ENCODE data around the gene SERPINA1. TPM values are rescaled to one million over a fixed set of nuclear protein-coding genes. Genes with fewer than 3 reads are reported as not detected.

The SERPINA1 gene
- total and polyA plus RNA-seq, 2 donors (not counting 1 experiment from before 2014, with no cell fraction given): 0.69 to 6.8 TPM

GRCh38 chr14:94342334-94342934 is 46.0 kb downstream of the SERPINA1 start:
- Histone ChIP-seq H3K79me2 (ENCODE audit: control insufficient read depth, insufficient read depth, low read length) (no peaks in the 10 kb centered on the region), H3K4me2 (replicated peaks; ENCODE audit: low read depth, low read length, poor library complexity, severe bottlenecking) (no peak overlapping the region), H3K27ac (ENCODE audit: low read length in 2 of 2) (no peak overlapping the region), H3K9me3 (ENCODE audit: control extremely low read depth in 1 of 3, control insufficient read depth in 2 of 3, insufficient read depth in 1 of 3, low read length in 2 of 3) (peaks cover 0 to 12% (median 0%) of the 10 kb centered on the region in 3 donors), H3K9ac (ENCODE audit: low read length) (no peak overlapping the region), H2AFZ (ENCODE audit: insufficient read depth, low read depth, low read length, poor library complexity, severe bottlenecking) (no peak overlapping the region), H4K20me1 (ENCODE audit: control insufficient read depth, insufficient read depth, low read length, poor library complexity, severe bottlenecking) (no peaks in the 10 kb centered on the region), H3K27me3 (replicated peaks in 1 of 4; ENCODE audit: control extremely low read depth in 1 of 4, control insufficient read depth in 3 of 4, insufficient read depth in 4 of 4, low read length in 3 of 4) (no peaks in the 10 kb centered on the region), H3K36me3 (replicated peaks in 1 of 2; ENCODE audit: control extremely low read depth in 1 of 2, control insufficient read depth in 1 of 2, extremely low read depth in 1 of 2, insufficient read depth in 2 of 2, low read length in 1 of 2) (no peaks in the 10 kb centered on the region), H3K4me3 (ENCODE audit: control extremely low read depth in 1 of 5, extremely low read depth in 1 of 5, insufficient read depth in 1 of 5, low read depth in 2 of 5, low read length in 4 of 5) (no peak overlapping the region), H3K4me1 (ENCODE audit: control insufficient read depth in 2 of 2, insufficient read depth in 2 of 2, low read length in 2 of 2) (peaks cover 0 to 15% of the 10 kb centered on the region in 2 donors)
- no peak for ATAC-seq (ENCODE audit: low read depth)
- CTCF ChIA-PET: no interaction called here
- no peak for DNase-seq
- POLR2A ChIA-PET: no interaction called here
- WGBS (ENCODE audit: insufficient coverage): 91% methylated on average over 1 of the region's 2 CpGs
- H3K27ac Mint-ChIP-seq: no peak overlapping the region
- H3K9me3 Mint-ChIP-seq (ENCODE audit: insufficient read depth): no peaks in the 10 kb centered on the region
- intact Hi-C loops (cut with micrococcal nuclease): loop anchor here (10.0 kb wide), 1 partner anchor 142 kb away; no protein-coding TSS in a partner anchor
- H3K27me3 Mint-ChIP-seq: peaks cover 12% of the 10 kb centered on the region
- peaks cover 24% of the 10 kb centered on the region for H3K4me1 Mint-ChIP-seq
- TF ChIP-seq CTCF (IDR thresholded peaks at IDR 0.05) (no peak), EZH2 (IDR thresholded peaks at IDR 0.05; ENCODE audit: borderline replicate concordance, insufficient read depth, low read depth, low read length, poor library complexity, severe bottlenecking) (no peak)
- no peak overlapping the region for H3K4me3 Mint-ChIP-seq

GRCh38 chr14:94341656-94342333 is 46.6 kb downstream of the SERPINA1 start:
- POLR2A ChIA-PET: no interaction called here
- Mint-ChIP-seq H3K4me3 (no peak overlapping the region), H3K4me1 (peaks cover 21% of the 10 kb centered on the region), H3K27ac (no peak overlapping the region), H3K27me3 (peaks cover 12% of the 10 kb centered on the region), H3K9me3 (ENCODE audit: insufficient read depth) (no peaks in the 10 kb centered on the region)
- H3K79me2 ChIP-seq (ENCODE audit: control insufficient read depth, insufficient read depth, low read length): no peaks in the 10 kb centered on the region
- no peaks in the 10 kb centered on the region for H3K36me3 ChIP-seq (replicated peaks in 1 of 2; ENCODE audit: control extremely low read depth in 1 of 2, control insufficient read depth in 1 of 2, extremely low read depth in 1 of 2, insufficient read depth in 2 of 2, low read length in 1 of 2)
- ATAC-seq (ENCODE audit: low read depth) (no peak), DNase-seq (no peak)
- no peak overlapping the region for H2AFZ ChIP-seq (ENCODE audit: insufficient read depth, low read depth, low read length, poor library complexity, severe bottlenecking)
- no peak overlapping the region for H3K9ac ChIP-seq (ENCODE audit: low read length)
- no peak overlapping the region for H3K4me2 ChIP-seq (replicated peaks; ENCODE audit: low read depth, low read length, poor library complexity, severe bottlenecking)
- H3K9me3 ChIP-seq (ENCODE audit: control extremely low read depth in 1 of 3, control insufficient read depth in 2 of 3, insufficient read depth in 1 of 3, low read length in 2 of 3): peaks cover 0 to 12% (median 0%) of the 10 kb centered on the region in 3 donors
- H3K4me3 ChIP-seq (ENCODE audit: control extremely low read depth in 1 of 5, extremely low read depth in 1 of 5, insufficient read depth in 1 of 5, low read depth in 2 of 5, low read length in 4 of 5): no peak overlapping the region
- no peaks in the 10 kb centered on the region for H3K27me3 ChIP-seq (replicated peaks in 1 of 4; ENCODE audit: control extremely low read depth in 1 of 4, control insufficient read depth in 3 of 4, insufficient read depth in 4 of 4, low read length in 3 of 4)
- TF ChIP-seq EZH2 (IDR thresholded peaks at IDR 0.05; ENCODE audit: borderline replicate concordance, insufficient read depth, low read depth, low read length, poor library complexity, severe bottlenecking): no peak
- no peak for TF ChIP-seq CTCF (IDR thresholded peaks at IDR 0.05)
- intact Hi-C loops (cut with micrococcal nuclease): loop anchor here (10.0 kb wide), 1 partner anchor 143 kb away; no protein-coding TSS in a partner anchor
- H4K20me1 ChIP-seq (ENCODE audit: control insufficient read depth, insufficient read depth, low read length, poor library complexity, severe bottlenecking): no peaks in the 10 kb centered on the region
- peaks cover 0 to 11% of the 10 kb centered on the region in 2 donors for H3K4me1 ChIP-seq (ENCODE audit: control insufficient read depth in 2 of 2, insufficient read depth in 2 of 2, low read length in 2 of 2)
- 30% methylated on average over 5 of the region's 5 CpGs for WGBS (ENCODE audit: insufficient coverage)
- H3K27ac ChIP-seq (ENCODE audit: low read length in 2 of 2): no peak overlapping the region
- CTCF ChIA-PET: no interaction called here

All from B cell (primary cell).